HepG2 (cell line): Measurements from ENCODE around the gene FHIT. TPM values are rescaled to one million over a fixed set of nuclear protein-coding genes. Genes with fewer than 3 reads are reported as not detected.

Experiments used
- ATAC-seq: fragments of 200-7000 bp; cut with Tn5 transposase; 3 replicates; pipeline ENCODE4 v1.9.1; 2020; ENCODE audit warnings: mild to moderate bottlenecking, moderate library complexity
- BruUV-seq: library from RNA; stranded (reverse); fragments of 400-500 nt; replicated peaks from 2 replicates; lab custom pipeline; 2021; lab: Mats Ljungman, UMichigan
- CTCF ChIA-PET: fragments of 300-600 bp; formaldehyde crosslinking; extraction: SDS; loops from one replicate; lab custom pipeline; 2021; ENCODE audit warnings: low total read pairs, inconsistent platforms, low intra/inter-chr PET ratio; lab: Yijun Ruan, JAX
- POLR2A ChIA-PET: fragments of 350-600 bp; sonication (Branson Sonifier 250); formaldehyde crosslinking; loops from one replicate; lab custom pipeline; 2020; ENCODE audit warnings: antibody characterized with exemption, inconsistent platforms; lab: Yijun Ruan, JAX
- DNase-seq: peaks from one replicate; pipeline ENCODE4 v3.0.0-alpha.2; 2015; ENCODE audit warnings: low spot score
- FAIRE-seq: peaks from 3 replicates; lab custom pipeline; 2011; peaks lifted over from hg19 to GRCh38; lab: Jason Lieb, UNC
- H2AFZ ChIP-seq: one replicate; pipeline ENCODE4 v1.6.1; 2011; ENCODE audit warnings: low read length, inconsistent platforms
- H3K27ac ChIP-seq: fragments of 300-600 bp; 3 replicates; pipeline ENCODE4 v1.8.0; 2011; ENCODE audit warnings: mixed run types, mild to moderate bottlenecking, mixed read lengths, low read length, inconsistent platforms; ENCODE audit not compliant: insufficient read depth; ENCODE audit errors: extremely low read length
- H3K27me3 ChIP-seq, 2 experiments: fragments of 200-600 bp in 1 of 2; 2 replicates in 1 of 2; 3 replicates in 1 of 2; pipeline versions ENCODE4 v1.6.0 to v1.8.0; 2011; ENCODE audit warnings: low read length in 2 of 2, mild to moderate bottlenecking in 2 of 2, moderate library complexity in 2 of 2, inconsistent platforms in 1 of 2; ENCODE audit not compliant: insufficient read depth in 2 of 2, control insufficient read depth in 1 of 2
- H3K36me3 ChIP-seq, 2 experiments: fragments of 200-600 bp in 1 of 2; replicated peaks in 1 of 2; 2 replicates in 1 of 2; 3 replicates in 1 of 2; pipeline versions ENCODE4 v1.5.1 to v1.8.0; 2011; ENCODE audit warnings: low read length in 2 of 2, inconsistent platforms in 1 of 2; ENCODE audit not compliant: insufficient read depth in 2 of 2, control insufficient read depth in 1 of 2
- H3K4me1 ChIP-seq: 2 replicates; pipeline ENCODE4 v1.5.1; 2012; ENCODE audit warnings: low read length, inconsistent platforms; ENCODE audit not compliant: insufficient read depth
- H3K4me2 ChIP-seq: 2 replicates; pipeline ENCODE4 v1.6.0; 2011; ENCODE audit warnings: low read depth, low read length, inconsistent platforms
- H3K4me3 ChIP-seq, 3 experiments: fragments of 200-600 bp in 1 of 3; sonication (generic), shearing (Covaris generic) in 1 of 3; replicated peaks in 1 of 3; 2 replicates each; pipeline ENCODE4 v1.5.1; 2011 to 2016; ENCODE audit warnings: low read length in 3 of 3, inconsistent platforms in 2 of 3, low read depth in 2 of 3, mild to moderate bottlenecking in 2 of 3, control low read depth in 1 of 3, mixed read lengths in 1 of 3; ENCODE audit not compliant: insufficient read depth in 1 of 3
- H3K79me2 ChIP-seq: one replicate; pipeline ENCODE4 v1.6.1; 2011; ENCODE audit warnings: low read length, inconsistent platforms; ENCODE audit not compliant: insufficient read depth
- H3K9ac ChIP-seq: 2 replicates; pipeline ENCODE4 v1.6.0; 2011; ENCODE audit warnings: mild to moderate bottlenecking, low read depth, low read length, inconsistent platforms; ENCODE audit not compliant: insufficient read depth
- H3K9me3 ChIP-seq: 2 replicates; pipeline ENCODE4 v1.5.1; 2012; ENCODE audit warnings: mild to moderate bottlenecking, low read length
- H4K20me1 ChIP-seq: 2 replicates; pipeline ENCODE4 v1.6.0; 2011; ENCODE audit warnings: inconsistent platforms, mild to moderate bottlenecking, low read length, moderate library complexity; ENCODE audit not compliant: insufficient read depth
- ERF ChIP-seq: IDR thresholded peaks from 2 replicates; pipeline ENCODE4 v1.6.1; 2018; ENCODE audit warnings: missing biosample characterization, missing genetic modification reagents
- KLF12 ChIP-seq: sonication (generic); formaldehyde crosslinking; IDR thresholded peaks from 2 replicates; pipeline ENCODE4 v1.4.0; 2020; ENCODE audit warnings: missing genetic modification reagents, borderline replicate concordance
- MAFF ChIP-seq: IDR thresholded peaks from 2 replicates; pipeline ENCODE4 v1.6.1; 2011; ENCODE audit warnings: low read depth, low read length, improper control_type of control experiment
- MXI1 ChIP-seq: IDR thresholded peaks from 3 replicates; pipeline ENCODE4 v1.6.1; 2012; ENCODE audit warnings: low read depth, low read length, inconsistent platforms, borderline replicate concordance
- RAD21 ChIP-seq: fragments of 450-650 bp; formaldehyde crosslinking; IDR thresholded peaks from 2 replicates; pipeline ENCODE4 v1.5.0; 2020; ENCODE audit warnings: mild to moderate bottlenecking
- SAFB2 ChIP-seq: sonication (generic); formaldehyde crosslinking; IDR thresholded peaks from 2 replicates; pipeline ENCODE4 v1.5.1; 2020; ENCODE audit warnings: missing genetic modification reagents, low read depth, mild to moderate bottlenecking, borderline replicate concordance
- TAF1 ChIP-seq: sonication (generic); formaldehyde crosslinking; IDR thresholded peaks from 2 replicates; pipeline ENCODE4 v1.4.0; 2020; ENCODE audit warnings: missing genetic modification reagents
- ZNF160 ChIP-seq: sonication (generic); formaldehyde crosslinking; IDR thresholded peaks from 2 replicates; pipeline ENCODE4 v1.8.0; 2022; ENCODE audit warnings: mild to moderate bottlenecking, inconsistent platforms, missing genetic modification reagents
- ZNF558 ChIP-seq: sonication (generic); formaldehyde crosslinking; IDR thresholded peaks from 2 replicates; pipeline ENCODE4 v1.9.0; 2022; ENCODE audit warnings: mild to moderate bottlenecking, missing genetic modification reagents, borderline replicate concordance
- WGBS: methylation state at CpG from one replicate; pipeline ENCODE4 v1.1.6; 2017; ENCODE audit warnings: low lambda C conversion rate; 5-methylcytosine and 5-hydroxymethylcytosine counted together
- in situ Hi-C: cut with HindIII; loops from 2 replicates; pipeline ENCODE4 v1.10.0; 2017; ENCODE audit warnings: low pct_unique_long_range_greater_than_20kb; ENCODE audit not compliant: extremely low pct_ligation_motif_present
- intact Hi-C: fragments of 100-400 bp; cut with micrococcal nuclease; formaldehyde crosslinking; loops from one replicate; pipeline ENCODE4 v1.10.0; 2022; ENCODE audit not compliant: unreplicated experiment
- polyA plus RNA-seq, 8 experiments: library from polyadenylated mRNA; depleted of rRNA in 3 of 8; stranded (reverse) in 7 of 8; unstranded in 1 of 8; fragments of >200 nt; fragmentation: Illumina TruSeq in 4 of 8; extraction: Trizol in 4 of 8; gene quantifications; 2 replicates each; pipeline versions ENCODE4 v1.2.1 to v1.2.3, GENCODE V29; 2011 to 2016; ENCODE audit warnings: low read depth in 4 of 8, missing spikeins in 1 of 8, mixed read lengths in 1 of 8; ENCODE audit not compliant: insufficient read depth in 1 of 8
- total RNA-seq, 5 experiments: library from RNA; depleted of rRNA; stranded (reverse); fragments of >200 nt; fragmentation: Illumina TruSeq; extraction: Trizol; gene quantifications; 2 replicates each; pipeline ENCODE4 v1.2.3, GENCODE V29; 2016; ENCODE audit warnings: low read depth in 1 of 5
- TF ChIP-seq, protein P1 (sequence below): sonication (generic); formaldehyde crosslinking; IDR thresholded peaks from 2 replicates; pipeline ENCODE4 v1.4.0; 2020; ENCODE audit warnings: missing genetic modification reagents
- TF ChIP-seq, protein P2 (sequence below): sonication (generic); formaldehyde crosslinking; IDR thresholded peaks from 2 replicates; pipeline ENCODE4 v1.4.0; 2020; ENCODE audit warnings: mild to moderate bottlenecking, missing genetic modification reagents
- TF ChIP-seq, protein P3 (sequence below): sonication (generic); formaldehyde crosslinking; IDR thresholded peaks from 2 replicates; pipeline ENCODE4 v1.4.0; 2020; ENCODE audit warnings: mild to moderate bottlenecking, low read depth, missing genetic modification reagents
- TF ChIP-seq, protein P4 (sequence below): sonication (generic); formaldehyde crosslinking; IDR thresholded peaks from 2 replicates; pipeline ENCODE4 v1.5.0; 2020; ENCODE audit warnings: missing genetic modification reagents, mild to moderate bottlenecking, borderline replicate concordance
- TF ChIP-seq, protein P5 (sequence below): sonication (generic); formaldehyde crosslinking; IDR thresholded peaks from 2 replicates; pipeline ENCODE4 v1.5.0; 2020; ENCODE audit warnings: mild to moderate bottlenecking, low read depth, missing genetic modification reagents, borderline replicate concordance
- TF ChIP-seq, protein P6 (sequence below): sonication (generic); formaldehyde crosslinking; IDR thresholded peaks from 2 replicates; pipeline ENCODE4 v1.9.0; 2021; ENCODE audit warnings: missing genetic modification reagents, borderline replicate concordance
- TF ChIP-seq, protein P7 (sequence below): IDR thresholded peaks from 2 replicates; pipeline ENCODE4 v1.6.1; 2012; ENCODE audit warnings: inconsistent platforms

The FHIT gene
- total and polyA plus RNA-seq, 2 of the 13 experiments (the other 11 are each of a cell fraction or from before 2014, with no cell fraction given): 4.0 to 4.6 TPM

DNA sequence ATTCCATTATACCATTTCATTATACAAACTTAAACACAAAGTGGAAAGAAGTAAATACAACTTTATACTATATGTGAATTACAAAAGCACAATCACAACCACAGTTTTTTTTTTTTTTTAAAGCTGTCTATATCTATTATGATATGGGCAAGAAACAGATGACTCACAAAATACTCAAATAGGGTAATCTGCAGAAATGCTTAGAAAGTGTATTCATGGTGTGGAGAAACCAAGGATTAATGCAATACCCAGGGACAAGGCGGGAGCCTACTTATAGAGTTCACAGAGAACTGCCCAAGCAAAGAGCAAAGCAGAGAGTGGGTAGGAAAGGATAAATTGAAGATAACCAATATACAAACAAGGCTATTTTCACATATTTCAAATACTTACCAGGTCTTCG is 332.0 kb downstream of the FHIT start (continued):
- TF ChIP-seq, protein P1, sequence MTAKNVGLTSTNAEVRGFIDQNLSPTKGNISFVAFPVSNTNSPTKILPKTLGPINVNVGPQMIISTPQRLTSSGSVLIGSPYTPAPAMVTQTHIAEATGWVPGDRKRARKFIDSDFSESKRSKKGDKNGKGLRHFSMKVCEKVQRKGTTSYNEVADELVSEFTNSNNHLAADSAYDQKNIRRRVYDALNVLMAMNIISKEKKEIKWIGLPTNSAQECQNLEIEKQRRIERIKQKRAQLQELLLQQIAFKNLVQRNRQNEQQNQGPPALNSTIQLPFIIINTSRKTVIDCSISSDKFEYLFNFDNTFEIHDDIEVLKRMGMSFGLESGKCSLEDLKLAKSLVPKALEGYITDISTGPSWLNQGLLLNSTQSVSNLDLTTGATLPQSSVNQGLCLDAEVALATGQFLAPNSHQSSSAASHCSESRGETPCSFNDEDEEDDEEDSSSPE: no peak
- TF ChIP-seq, protein P2, sequence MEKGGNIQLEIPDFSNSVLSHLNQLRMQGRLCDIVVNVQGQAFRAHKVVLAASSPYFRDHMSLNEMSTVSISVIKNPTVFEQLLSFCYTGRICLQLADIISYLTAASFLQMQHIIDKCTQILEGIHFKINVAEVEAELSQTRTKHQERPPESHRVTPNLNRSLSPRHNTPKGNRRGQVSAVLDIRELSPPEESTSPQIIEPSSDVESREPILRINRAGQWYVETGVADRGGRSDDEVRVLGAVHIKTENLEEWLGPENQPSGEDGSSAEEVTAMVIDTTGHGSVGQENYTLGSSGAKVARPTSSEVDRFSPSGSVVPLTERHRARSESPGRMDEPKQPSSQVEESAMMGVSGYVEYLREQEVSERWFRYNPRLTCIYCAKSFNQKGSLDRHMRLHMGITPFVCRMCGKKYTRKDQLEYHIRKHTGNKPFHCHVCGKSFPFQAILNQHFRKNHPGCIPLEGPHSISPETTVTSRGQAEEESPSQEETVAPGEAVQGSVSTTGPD (CRISPR knock-in tag): no peak
- TF ChIP-seq, protein P3, sequence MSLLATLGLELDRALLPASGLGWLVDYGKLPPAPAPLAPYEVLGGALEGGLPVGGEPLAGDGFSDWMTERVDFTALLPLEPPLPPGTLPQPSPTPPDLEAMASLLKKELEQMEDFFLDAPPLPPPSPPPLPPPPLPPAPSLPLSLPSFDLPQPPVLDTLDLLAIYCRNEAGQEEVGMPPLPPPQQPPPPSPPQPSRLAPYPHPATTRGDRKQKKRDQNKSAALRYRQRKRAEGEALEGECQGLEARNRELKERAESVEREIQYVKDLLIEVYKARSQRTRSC (CRISPR knock-in tag): no peak
- TF ChIP-seq ZNF160 (no peak), RAD21 (CRISPR knock-in tag) (no peak), MAFF (no peak), ERF (CRISPR knock-in tag) (no peak), SAFB2 (CRISPR knock-in tag) (no peak), ZNF558 (CRISPR knock-in tag) (no peak), MXI1 (no peak)

DNA sequence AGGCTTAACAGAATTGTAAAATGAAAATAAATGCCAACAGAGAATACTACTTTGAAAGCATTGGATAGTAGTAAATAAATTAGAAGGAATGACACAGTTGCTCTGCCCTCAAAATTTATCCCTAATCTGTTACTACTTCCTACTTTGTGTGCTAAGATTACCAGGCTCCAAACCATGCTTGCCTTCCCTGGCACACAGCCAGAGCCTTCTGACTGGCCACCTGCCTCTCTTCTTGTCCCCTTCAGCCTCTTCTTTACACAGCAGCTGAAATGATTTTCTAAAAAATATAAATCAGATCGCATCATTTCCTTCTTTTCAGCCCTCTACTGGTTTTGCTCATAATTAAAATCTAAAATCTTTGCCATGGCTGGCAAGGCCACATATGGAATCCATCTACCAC is 334.1 kb downstream of the FHIT start:
- FAIRE-seq: no peak
- no peak for TF ChIP-seq KLF12 (CRISPR knock-in tag)
- TF ChIP-seq, protein P4, sequence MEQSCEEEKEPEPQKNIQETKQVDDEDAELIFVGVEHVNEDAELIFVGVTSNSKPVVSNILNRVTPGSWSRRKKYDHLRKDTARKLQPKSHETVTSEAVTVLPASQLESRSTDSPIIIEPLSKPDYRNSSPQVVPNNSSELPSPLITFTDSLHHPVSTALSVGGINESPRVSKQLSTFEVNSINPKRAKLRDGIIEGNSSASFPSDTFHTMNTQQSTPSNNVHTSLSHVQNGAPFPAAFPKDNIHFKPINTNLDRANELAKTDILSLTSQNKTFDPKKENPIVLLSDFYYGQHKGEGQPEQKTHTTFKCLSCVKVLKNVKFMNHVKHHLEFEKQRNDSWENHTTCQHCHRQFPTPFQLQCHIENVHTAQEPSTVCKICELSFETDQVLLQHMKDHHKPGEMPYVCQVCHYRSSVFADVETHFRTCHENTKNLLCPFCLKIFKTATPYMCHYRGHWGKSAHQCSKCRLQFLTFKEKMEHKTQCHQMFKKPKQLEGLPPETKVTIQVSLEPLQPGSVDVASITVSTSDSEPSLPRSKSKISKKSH (CRISPR knock-in tag): no peak
- TF ChIP-seq, protein P5, sequence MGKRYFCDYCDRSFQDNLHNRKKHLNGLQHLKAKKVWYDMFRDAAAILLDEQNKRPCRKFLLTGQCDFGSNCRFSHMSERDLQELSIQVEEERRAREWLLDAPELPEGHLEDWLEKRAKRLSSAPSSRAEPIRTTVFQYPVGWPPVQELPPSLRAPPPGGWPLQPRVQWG (CRISPR knock-in tag): no peak
- TF ChIP-seq, protein P6, sequence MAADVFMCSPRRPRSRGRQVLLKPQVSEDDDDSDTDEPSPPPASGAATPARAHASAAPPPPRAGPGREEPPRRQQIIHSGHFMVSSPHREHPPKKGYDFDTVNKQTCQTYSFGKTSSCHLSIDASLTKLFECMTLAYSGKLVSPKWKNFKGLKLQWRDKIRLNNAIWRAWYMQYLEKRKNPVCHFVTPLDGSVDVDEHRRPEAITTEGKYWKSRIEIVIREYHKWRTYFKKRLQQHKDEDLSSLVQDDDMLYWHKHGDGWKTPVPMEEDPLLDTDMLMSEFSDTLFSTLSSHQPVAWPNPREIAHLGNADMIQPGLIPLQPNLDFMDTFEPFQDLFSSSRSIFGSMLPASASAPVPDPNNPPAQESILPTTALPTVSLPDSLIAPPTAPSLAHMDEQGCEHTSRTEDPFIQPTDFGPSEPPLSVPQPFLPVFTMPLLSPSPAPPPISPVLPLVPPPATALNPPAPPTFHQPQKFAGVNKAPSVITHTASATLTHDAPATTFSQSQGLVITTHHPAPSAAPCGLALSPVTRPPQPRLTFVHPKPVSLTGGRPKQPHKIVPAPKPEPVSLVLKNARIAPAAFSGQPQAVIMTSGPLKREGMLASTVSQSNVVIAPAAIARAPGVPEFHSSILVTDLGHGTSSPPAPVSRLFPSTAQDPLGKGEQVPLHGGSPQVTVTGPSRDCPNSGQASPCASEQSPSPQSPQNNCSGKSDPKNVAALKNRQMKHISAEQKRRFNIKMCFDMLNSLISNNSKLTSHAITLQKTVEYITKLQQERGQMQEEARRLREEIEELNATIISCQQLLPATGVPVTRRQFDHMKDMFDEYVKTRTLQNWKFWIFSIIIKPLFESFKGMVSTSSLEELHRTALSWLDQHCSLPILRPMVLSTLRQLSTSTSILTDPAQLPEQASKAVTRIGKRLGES (CRISPR knock-in tag): no peak
- TF ChIP-seq TAF1 (CRISPR knock-in tag): no peak
- TF ChIP-seq, protein P7, sequence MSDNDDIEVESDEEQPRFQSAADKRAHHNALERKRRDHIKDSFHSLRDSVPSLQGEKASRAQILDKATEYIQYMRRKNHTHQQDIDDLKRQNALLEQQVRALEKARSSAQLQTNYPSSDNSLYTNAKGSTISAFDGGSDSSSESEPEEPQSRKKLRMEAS: no peak

More for the DNA sequence above, 334.1 kb downstream of the FHIT start:
- Histone ChIP-seq H3K9me3 (no peaks in the 10 kb centered on the region), H3K9ac (no peak overlapping the region), H3K4me1 (no peaks in the 10 kb centered on the region), H4K20me1 (no peaks in the 10 kb centered on the region), H3K4me3 (no peak overlapping the region), H3K79me2 (no peaks in the 10 kb centered on the region), H3K27ac (no peak overlapping the region), H3K4me2 (no peak overlapping the region), H3K27me3 (no peaks in the 10 kb centered on the region), H3K36me3 (no peaks in the 10 kb centered on the region), H2AFZ (no peak overlapping the region)
- no TSS peak for BruUV-seq
- ATAC-seq: no peak
- WGBS: 0% methylated on average over 1 of the region's 1 CpG
- intact Hi-C loops: no loop called here
- no peak for DNase-seq
- ChIA-PET CTCF (no interaction called here), POLR2A (no interaction called here)
- in situ Hi-C loops: no loop called here
